HTR-8/SVneo (cell line): ENCODE data around the gene ACVR1C.

Experiments used
- DNase-seq: peaks from one replicate; pipeline ENCODE4 v3.0.0; 2011; ENCODE audit warnings: low spot score, mixed read lengths; ENCODE audit not compliant: insufficient read length
- FAIRE-seq: peaks from 2 replicates; lab custom pipeline; 2011; peaks lifted over from hg19 to GRCh38; lab: Jason Lieb, UNC

Gene ACVR1C

DNA sequence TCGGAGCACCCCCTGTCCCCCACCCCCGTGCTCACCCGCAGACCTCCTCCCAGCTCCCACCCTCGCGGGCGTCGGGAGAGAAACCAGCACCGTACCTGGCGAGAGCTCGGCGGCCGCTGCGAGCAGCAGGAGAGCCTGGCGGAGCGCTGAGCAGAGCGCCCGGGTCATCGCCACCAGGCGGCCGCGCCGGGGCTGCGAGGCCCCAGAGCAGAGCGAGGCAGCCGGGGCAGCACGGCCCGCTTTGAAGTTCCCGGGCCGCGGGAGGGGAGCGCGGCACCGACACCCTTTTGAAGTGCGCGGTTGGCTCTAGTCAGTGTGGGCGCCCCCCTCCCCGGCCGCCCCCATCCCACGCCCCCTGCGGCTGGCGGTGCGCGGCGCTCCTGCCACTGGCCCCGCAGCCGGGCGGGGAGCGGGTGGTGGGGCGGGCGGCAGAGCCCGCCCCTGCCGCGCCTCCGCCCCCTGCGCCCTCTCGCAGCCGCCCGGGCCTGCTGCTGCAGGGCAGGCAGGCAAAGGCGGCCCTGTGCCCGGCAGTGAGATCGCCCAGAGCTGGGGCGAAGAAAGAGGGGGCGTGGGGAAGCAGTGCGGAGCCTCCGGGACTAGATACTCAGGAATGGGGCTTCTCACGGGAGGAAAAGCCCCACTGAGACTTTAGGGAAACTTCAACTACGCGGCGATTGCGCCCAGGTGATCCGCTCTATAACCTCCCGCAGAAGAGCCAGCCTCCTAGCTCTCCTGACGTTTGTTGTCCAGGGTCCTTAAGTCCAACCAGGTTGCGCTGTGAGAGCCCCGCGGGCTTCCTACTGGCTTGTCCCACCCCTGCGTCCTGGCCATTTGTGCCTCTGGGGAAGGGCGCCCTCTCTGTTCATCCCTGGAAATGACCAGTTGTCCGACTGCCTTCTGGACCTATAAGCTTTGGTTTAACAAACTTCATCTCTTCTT lies at the start of gene ACVR1C:
Gene ACVR1C, minus strand, starts transcription at position 388 of the 939 bp plus-strand sequence. Its CDS starts 220 bp downstream, at position 168.
- FAIRE-seq (no peak), DNase-seq (peak; percentile 51)

DNA sequence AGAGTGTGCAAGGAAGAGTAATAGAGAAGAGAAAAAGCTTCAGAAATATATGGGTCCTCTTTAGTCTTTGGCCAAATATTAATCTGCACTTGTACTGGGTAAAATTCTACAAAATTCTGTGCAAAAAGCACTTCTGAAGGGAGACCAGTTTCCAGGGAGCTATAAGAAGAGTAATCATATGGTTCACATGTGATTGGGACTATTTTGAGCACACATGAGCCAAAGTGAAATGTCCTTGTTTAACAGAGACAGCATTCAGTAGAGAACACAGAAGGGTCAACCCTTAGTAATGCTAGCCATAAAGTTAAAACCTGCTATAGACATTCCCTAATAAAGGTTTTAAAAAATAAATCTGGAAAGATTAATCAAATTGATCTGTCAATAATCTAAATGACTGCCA lies 49.3 kb upstream of the ACVR1C start:
- no peak for FAIRE-seq
- DNase-seq, result no peak

DNA sequence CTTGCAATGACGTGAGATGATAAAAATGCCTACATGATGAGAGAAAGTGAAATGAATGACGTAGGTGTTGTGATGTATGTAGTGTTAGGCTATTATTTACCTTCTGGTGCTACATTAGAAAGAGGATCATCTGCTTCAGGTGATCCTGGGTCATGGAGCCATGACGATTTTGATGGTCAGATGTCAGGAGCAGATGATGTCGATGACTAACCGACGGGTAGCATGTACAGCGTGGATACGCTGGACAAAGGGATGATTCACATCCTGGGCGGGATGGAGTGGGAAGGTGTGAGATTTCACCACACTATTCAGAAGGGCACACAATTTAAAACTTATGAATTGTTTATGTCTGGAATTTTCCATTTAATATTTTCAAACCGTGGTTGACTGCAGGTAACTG lies 43.5 kb upstream of the ACVR1C start:
- FAIRE-seq, result no peak
- DNase-seq, result no peak

GRCh38 chr2:157662401-157662800 lies 33.7 kb upstream of the ACVR1C start:
- FAIRE-seq (no peak), DNase-seq (no peak)

GRCh38 chr2:157661776-157662175 lies 33.1 kb upstream of the ACVR1C start:
- DNase-seq (no peak), FAIRE-seq (no peak)

DNA sequence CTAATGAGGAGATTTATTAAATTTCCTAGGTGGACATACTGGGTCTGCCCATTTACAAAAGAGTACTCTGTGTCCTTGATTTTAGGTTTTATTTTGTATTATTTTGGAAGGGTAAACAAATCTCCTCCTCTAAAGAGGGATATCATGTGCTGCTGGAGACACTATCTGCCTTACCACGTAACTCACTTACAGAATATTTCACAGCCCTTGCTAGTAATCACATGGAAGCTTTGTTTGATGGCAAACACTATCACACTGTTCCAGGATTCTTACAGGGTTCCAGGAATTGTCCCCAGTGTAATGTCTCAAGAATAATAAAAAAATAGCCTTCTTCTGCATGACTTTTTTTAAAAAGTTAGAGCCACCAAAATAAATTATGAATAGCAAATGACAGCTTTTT lies 29.2 kb upstream of the ACVR1C start:
- DNase-seq (no peak), FAIRE-seq (no peak)

DNA sequence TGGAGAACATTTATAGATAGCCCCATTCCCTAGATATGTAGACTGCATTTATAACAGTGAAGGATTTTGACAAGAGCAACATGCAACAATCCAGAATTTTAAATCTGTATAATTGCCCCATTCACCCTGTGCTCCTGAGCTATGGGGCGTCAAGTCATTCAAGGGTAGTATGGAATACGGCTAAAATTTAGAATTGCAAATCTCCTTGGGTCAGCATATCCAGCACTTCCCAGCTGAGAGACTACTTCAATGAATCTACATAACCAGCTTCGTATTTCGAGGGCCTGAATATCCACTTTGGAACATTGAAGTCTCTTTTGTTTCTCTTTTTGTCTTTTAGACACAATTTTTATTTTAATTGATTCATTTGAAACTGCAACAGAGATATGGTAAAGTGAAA lies 28.4 kb upstream of the ACVR1C start:
- no peak for FAIRE-seq
- no peak for DNase-seq

DNA sequence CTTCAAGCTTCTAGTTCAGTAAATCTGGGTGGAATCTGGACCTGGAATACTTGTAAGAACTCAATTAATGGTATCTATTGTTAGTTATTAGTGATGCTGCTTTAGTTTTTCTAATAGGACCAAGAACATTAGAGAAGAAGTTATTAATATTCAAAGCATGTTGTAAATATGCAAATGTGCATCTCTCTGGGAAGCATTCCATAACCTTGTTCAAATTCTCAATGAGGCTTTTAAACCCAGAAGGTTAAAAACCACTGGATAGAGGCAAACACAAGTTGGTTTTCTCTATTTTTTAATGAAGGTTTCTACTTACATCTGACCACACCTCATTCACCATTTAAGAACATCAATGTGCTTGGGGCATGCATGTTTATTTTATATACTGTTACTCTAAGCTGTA lies 16.1 kb upstream of the ACVR1C start:
- no peak for DNase-seq
- no peak for FAIRE-seq

GRCh38 chr2:157631861-157632260 lies 3.2 kb upstream of the ACVR1C start:
- no peak for DNase-seq
- FAIRE-seq, result no peak

DNA sequence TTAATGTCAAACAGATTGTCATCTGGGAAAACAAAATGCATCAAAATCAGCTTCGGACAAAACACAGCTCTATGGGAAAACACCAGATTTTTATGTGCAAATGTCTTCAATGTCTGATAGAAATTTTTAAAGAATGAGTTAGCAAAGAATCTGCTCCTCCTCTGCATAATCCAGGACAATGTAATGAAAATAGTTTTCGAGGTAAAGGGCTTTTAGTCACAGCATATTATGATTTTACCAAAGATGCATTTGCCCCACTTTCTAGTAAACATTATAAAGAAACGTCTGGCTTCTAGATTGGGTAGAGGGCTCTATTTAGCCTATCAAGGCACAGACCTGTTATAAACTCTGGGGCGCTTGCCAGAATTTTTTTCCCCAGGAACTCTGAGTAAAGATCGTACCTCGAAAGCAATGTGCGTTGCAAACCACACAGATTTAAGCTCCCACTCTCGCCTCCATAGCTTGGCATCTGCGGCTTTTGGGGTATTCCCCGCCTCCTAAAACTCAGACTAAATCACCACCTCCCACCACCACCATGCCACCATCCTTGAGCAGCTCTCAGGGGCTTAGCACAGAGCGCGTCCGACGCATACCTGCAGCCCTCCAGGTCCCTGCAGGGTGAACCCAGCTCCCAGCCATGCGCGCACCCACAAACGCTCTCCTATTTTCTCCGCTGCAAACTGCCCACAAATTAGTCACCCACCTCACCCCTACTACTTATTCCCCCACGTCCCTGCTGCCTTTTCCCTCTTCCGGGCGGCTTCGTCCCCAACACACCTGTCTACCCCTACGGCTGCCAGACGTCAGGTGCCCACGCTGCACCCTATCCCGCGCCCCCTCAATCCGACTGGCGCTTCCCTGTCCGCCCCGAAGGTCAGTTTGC lies 829 bp downstream of the ACVR1C start:
- FAIRE-seq (no peak), DNase-seq (no peak)

DNA sequence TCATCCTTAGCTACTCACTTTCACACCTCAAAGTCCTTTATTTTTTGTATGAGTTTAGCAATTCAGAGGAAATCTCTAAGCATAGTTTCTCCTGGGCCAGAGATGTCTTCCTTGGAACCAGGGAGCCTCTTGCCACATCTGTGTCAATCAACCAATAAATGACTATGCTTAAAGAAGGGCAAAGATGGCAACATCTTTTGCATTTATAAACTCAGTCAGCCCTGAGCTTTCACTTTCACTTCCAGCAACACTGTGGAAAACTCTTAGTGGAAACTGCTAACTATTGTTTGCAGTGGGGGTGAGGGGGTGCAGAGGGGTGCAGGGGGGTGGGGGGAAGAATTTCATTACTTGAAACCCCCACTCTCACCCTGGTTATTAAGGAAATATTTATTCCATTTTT lies 3.4 kb downstream of the ACVR1C start:
- no peak for DNase-seq
- FAIRE-seq, result no peak

DNA sequence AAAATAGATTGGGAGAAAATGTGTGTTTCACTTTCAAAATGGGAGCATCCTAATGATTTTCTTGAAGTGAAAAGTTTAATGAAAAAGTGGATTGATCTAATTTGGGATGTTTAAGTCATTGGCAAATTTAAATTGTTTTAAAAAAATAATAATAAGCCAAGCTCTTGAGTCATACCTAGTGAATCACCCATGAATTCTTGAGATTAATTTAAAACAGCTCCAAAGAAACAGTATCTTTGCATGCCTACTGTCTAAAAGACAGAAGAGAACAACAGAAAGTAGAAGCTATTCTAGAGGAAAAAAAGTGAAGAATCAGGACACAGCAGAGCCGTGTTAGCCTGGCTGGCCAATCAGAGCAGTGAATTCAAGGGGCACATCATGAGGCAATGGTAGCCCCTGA lies 7.7 kb downstream of the ACVR1C start:
- no peak for DNase-seq
- FAIRE-seq, result no peak

DNA sequence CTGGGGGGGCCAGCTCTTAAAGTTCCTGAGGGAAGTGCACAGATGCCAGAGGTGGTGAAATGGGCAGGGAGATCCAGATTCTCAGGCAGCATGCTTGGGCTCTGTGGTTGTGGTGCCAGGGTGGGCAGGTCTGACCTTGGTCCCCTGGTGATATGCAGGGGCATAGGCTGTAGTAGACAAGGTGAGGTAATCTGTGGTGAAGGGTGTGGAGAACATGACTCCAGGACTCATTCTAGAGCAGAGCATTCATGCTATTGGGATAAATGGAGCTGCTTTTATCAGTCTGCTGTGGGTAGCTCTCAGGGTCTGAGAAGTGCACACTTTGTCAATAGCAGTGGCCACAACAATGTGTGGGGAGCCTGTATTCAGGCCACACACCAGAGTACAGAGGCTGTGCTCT lies 16.9 kb downstream of the ACVR1C start:
- FAIRE-seq (no peak), DNase-seq (no peak)

DNA sequence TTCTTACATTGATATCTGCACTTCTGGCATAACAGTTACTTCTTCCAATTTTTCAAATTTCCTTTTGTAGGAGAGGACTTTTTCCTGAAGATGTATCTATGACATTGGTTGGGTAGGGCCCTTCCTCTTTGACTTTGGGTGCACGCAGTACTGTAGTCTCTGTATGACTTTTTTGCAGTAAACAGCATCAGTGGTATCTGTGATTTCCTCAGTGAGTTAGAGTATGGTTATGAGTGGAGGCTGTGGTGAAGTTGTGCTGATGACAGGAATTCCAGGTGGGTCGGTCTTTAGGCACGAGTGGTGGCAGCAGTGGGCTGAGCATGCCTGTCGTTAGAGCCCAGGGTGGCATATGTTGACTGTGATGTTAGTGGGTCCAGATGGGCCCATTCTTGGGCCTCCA lies 17.6 kb downstream of the ACVR1C start:
- FAIRE-seq (no peak), DNase-seq (no peak)

DNA sequence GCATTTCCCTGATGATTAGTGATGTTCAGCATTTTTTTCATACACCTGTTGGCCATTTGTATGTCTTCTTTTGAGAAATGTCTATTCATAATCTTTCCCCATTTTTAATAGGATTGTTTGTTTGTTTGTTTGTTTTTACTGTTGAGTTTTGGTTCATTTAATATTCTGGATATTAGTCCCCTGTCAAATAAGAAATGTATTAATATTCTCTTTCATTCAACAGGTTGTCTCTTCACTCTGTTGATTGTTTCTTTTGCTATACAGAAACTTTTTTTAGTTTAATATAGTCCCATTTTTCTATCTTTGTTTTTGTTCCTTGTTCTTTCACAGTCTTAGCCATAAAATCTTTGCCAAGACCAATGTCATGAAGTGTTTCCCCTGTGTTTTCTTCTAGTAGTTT lies 22.1 kb downstream of the ACVR1C start:
- DNase-seq, result no peak
- no peak for FAIRE-seq

- no peak for FAIRE-seq
- no peak for DNase-seq
Observed at GRCh38 chr2:157603198-157603597, 25.5 kb downstream of the ACVR1C start.

DNA sequence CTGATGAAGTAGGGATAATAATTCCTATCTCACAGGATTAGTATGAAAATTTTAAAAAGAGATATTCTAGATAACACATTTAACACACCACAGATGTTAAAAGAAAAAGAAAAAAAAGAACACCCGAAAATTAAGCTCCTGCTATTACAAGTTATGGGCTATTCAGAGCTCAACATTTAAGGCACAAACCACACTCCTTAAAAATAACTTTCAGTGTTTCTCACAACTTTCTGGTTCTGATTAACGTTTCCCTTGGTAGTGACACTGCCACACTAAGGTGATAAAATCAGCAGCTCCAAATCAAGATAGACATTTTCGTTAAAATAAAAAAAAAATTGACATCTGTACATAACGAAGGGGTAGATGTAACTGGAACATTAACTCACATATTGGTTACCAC lies 26.9 kb downstream of the ACVR1C start:
- DNase-seq, result no peak
- no peak for FAIRE-seq

GRCh38 chr2:157596992-157597681 lies 31.5 kb downstream of the ACVR1C start:
- DNase-seq, result peak; percentile 4
- FAIRE-seq, result no peak

DNA sequence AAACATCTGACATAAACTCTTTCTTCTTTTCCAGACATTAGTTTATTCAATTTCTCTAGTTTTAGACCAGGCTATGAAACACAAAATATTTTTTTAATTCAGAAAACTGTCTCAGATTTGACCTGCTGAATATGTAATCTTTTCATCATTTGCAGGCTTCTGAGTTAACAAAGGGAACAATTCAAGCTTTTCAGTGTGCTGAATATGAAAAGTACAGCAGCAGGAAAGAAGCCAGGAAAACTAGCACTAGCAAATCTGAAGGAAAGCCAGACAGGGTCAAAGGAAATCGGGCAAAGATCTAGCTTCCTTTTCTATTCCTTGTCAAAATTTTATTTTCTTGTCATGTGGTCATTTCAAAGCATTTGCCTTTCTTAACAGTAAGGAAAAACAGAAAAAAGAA lies 35.3 kb downstream of the ACVR1C start:
- no peak for DNase-seq
- no peak for FAIRE-seq

DNA sequence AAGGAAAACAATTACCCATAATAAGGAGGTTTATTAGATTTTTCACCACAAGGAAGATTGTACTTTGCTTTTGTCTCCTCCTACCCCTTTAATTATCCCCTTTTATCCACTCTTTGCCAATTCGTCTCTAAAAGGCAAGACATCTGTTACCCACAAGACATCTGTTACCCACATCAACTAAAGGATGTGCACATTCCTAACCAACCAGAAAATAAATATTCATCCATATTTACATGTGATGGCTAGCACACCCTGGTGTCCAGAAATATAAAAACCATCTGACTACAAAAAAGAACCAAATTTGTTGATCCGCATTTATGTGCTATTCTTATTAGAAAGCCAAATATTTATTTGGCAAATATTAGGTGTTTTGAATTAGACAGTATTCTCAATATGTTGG lies 35.7 kb downstream of the ACVR1C start:
- FAIRE-seq, result no peak
- DNase-seq, result no peak

DNA sequence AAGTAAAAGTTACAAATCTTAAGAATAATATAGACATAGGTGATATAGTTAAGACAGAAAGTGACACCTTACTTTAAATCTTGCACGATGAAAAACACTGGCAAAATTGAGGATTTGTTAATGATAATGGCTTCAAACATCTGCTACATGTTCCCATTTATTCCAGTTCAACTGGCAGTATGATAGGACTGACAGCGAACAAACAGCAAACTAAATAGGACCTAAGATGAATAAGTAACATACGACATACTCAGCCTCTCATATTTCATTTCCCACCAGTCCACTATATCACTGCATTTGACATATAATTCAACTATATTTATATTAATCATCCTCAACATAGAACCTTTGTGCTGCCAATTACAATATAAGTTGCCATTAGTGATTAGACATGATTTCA lies 36.3 kb downstream of the ACVR1C start:
- DNase-seq (no peak), FAIRE-seq (no peak)
